GM21737 (cell line): ENCODE measurements around the gene LRRC74A.
A peak's percentile ranks its signal among the peaks of the same experiment; 100 is the strongest.

ENCODE experiments used
- ATAC-seq: cut with Tn5 transposase; IDR thresholded peaks from one replicate; pipeline ENCODE4 v1.9.1; 2021; ENCODE audit warnings: mild to moderate bottlenecking, moderate library complexity; ENCODE audit not compliant: unreplicated experiment

The LRRC74A gene

DNA sequence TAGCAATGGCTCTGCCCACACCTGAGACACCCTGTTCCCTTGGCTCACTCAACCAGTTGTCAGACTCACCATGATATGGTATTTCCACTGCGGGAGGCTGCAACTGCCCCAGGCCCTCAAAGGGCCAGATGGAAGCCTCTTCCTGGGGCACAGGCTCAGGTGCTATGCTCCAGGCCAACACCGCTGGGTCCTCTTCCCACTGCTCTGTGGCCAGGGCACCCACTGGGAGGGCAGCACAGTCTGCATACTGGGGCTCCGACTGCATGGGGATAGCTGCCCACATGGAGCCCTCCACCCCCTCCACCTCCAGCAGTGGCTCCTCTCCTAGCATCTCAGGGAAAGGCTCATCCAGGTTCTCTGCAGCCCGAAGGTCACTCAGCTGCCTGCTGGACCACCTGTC, 17.2 kb upstream of the LRRC74A start:
- no peak for ATAC-seq

- no peak for ATAC-seq
Measured at GRCh38 chr14:76810525-76810924, 15.7 kb upstream of the LRRC74A start.

GRCh38 chr14:76810953-76811400, 15.2 kb upstream of the LRRC74A start:
- no peak for ATAC-seq

GRCh38 chr14:76811561-76811960, 14.6 kb upstream of the LRRC74A start:
- no peak for ATAC-seq

DNA sequence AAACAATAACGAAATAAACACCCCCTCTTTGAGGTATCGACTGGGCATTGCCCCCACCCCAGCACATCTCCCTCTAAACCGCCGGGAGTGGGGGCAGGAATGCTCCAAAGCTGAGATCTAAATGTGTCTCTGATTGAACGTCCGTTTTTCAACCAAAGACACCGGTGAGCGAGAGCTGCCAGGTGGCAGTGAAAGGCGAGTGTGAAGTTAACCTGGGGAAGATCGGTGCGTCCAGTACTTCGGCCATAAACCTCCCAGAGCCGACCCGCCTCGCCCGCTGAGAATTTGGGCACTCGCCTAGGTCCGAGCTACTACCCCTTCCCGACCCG, 14.2 kb upstream of the LRRC74A start:
- peak; percentile 9 for ATAC-seq

- ATAC-seq: peak; percentile 82
Measured at GRCh38 chr14:76812422-76813383, 13.5 kb upstream of the LRRC74A start, which contains the start of gene ANGEL1. Gene ANGEL1 (minus strand): TSS chr14:76812882. CDS start chr14:76812827, 55 bp downstream.

GRCh38 chr14:76814726-76815645, 11.2 kb upstream of the LRRC74A start:
- ATAC-seq: no peak

DNA sequence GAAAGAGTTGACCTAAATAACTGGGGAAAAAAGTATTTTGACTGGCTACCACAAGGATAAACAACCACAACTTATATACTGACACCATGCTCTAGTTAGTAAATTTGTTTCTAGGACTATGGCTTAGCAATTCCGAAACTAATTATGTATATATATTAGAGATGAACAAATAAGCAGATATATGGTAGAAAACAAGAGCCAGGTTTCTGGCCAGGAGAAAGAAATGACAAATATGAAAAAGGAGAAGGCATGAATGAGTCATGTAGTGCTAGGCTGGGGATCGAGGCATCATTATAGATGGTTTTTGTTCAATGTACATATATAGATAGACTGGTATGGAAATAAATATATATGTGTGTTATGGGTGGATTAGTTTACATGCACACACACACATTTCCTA, 5.5 kb upstream of the LRRC74A start:
- ATAC-seq: no peak

- ATAC-seq: no peak
Measured at GRCh38 chr14:76827696-76828296, 1.6 kb downstream of the LRRC74A start.

DNA sequence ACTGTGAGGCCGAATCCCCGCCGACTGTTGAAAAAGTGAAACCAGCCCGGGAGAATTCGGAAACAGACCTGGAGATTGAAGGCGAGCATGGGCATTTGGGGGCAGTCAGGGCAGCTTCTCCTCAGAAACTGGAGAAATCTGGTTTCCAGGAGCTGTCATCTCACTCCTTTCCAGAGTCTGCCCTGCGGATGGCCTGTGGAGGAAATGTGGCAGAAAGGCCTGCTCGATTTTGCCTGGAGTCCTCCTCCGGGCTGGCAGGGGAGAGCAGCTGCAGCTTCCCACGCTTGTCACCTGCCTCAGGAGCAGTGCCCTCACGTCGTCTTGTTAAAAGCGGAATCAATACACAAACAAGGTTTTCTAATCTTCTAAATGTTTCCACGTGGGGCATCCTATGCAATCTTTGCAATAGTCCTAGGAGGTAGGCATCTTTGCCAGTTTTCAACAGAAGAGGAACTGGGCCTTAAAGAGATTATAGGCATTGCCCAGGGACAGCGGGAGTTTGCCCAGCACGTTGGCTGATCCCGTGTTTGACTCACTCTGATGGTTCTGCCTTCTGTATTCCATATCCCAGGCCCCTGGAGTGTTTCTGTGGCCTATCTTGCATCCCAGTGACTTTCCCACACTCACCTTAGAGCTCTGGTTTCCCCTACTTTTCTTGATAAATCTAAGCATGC, 2.3 kb downstream of the LRRC74A start:
- ATAC-seq: no peak

DNA sequence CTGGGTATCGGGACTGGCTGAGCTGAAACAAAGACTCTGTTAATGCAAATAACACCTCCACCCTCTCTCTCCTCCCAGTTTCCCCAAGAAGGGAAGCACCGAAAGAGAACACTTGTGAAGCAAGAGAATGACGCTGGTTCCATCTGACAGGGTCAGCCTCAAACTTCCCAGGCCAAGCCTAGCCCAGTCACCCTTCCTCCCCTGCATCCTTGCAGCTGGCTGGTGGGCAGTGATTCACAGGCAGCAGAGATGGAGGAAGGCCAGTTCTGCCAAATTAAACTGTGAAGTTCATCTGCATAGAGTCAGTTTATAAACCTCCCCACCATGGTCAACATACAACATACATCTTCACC, 2.8 kb downstream of the LRRC74A start:
- ATAC-seq: no peak

- no peak for ATAC-seq
Measured at GRCh38 chr14:76829650-76830421, 3.6 kb downstream of the LRRC74A start.

GRCh38 chr14:76830556-76830955, 4.3 kb downstream of the LRRC74A start:
- no peak for ATAC-seq

- ATAC-seq: no peak
Measured at GRCh38 chr14:76832503-76832988, 6.3 kb downstream of the LRRC74A start.

- ATAC-seq: no peak
Measured at GRCh38 chr14:76833011-76833410, 6.8 kb downstream of the LRRC74A start.

GRCh38 chr14:76834241-76834661, 8.0 kb downstream of the LRRC74A start:
- ATAC-seq: no peak

GRCh38 chr14:76836029-76836630, 9.9 kb downstream of the LRRC74A start:
- ATAC-seq: no peak

- ATAC-seq: no peak
Measured at GRCh38 chr14:76837524-76837923, 11.3 kb downstream of the LRRC74A start.

DNA sequence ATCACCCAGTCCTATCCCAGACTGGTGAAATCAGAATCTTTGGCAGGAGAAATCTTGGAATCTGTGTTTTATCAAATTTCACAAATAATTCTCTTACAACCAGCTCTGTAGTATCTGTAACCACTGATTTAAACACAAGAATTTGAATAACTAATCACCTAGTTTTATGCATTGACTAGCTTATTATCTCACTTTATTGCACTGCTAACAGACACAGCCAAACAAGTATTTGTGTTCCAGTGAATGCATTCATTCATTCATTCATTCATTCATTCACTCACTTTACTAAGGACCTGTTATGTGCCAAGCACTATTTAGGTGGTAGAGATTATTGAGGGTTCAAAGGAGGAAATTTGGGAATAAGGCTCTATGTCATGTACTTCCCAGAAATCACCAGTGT, 16.2 kb downstream of the LRRC74A start:
- no peak for ATAC-seq
